IgD-negative memory B cell (primary cell): ENCODE measurements around the gene RPL37A. TPM values are rescaled to one million over a fixed set of nuclear protein-coding genes. Genes with fewer than 3 reads are reported as not detected.
A peak's percentile ranks its signal among the peaks of the same experiment; 100 is the strongest.

Experiments
- H3K27ac Mint-ChIP-seq, 3 donors: one replicate each; pipeline ENCODE4 v1.8.0; 2020 to 2022; ENCODE audit warnings: mild to moderate bottlenecking in 3 of 3, mixed read lengths in 3 of 3, moderate library complexity in 1 of 3
- H3K27me3 Mint-ChIP-seq: one replicate; pipeline ENCODE4 v1.8.0; 2021; ENCODE audit warnings: mixed read lengths
- H3K36me3 Mint-ChIP-seq: one replicate; pipeline ENCODE4 v1.8.0; 2020; ENCODE audit warnings: mild to moderate bottlenecking, mixed read lengths
- H3K4me1 Mint-ChIP-seq, 3 donors: one replicate each; pipeline ENCODE4 v1.8.0; 2020 to 2022; ENCODE audit warnings: mixed read lengths in 3 of 3, mild to moderate bottlenecking in 1 of 3
- H3K4me3 Mint-ChIP-seq, 4 donors: one replicate each; pipeline ENCODE4 v1.8.0; 2020 to 2022; ENCODE audit warnings: mild to moderate bottlenecking in 4 of 4, mixed read lengths in 4 of 4, moderate library complexity in 3 of 4
- H3K9me3 Mint-ChIP-seq, 3 donors: one replicate each; pipeline ENCODE4 v1.8.0; 2020 to 2021; ENCODE audit warnings: mixed read lengths in 3 of 3, mild to moderate bottlenecking in 1 of 3
- polyA plus RNA-seq: library from polyadenylated mRNA; unstranded; fragments of 300-500 nt; fragmentation: Illumina TruSeq; gene quantifications from one replicate; pipeline ENCODE4 v1.2.3, GENCODE V29; 2021

The RPL37A gene
- polyA plus RNA-seq, 1 donor from 2014 or later = 4,003 TPM

DNA sequence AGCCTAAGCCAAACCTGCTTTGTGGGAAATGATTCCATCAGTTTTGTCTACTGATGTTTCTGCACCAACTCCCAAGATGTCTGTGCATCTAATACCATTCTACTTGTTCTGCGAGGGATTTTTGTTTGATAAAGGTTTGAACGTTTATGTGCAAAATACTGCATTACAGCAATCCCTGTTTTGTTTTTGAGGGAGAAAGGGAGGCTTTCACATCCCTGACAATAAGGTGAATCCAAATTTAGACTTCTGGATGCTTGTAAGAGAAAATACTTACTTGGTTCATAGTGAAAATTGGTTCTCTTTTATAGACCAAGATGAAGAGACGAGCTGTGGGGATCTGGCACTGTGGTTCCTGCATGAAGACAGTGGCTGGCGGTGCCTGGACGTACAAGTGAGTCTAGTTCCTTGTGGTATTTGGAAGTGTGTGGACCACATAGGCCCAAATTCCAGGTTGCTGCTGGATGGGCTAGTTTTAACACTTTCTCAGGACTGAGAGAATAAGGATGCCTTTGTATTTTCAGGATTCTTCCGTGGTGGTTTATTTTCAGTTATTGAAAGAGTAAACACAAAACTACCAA lies 1.1 kb downstream of the RPL37A start:
- H3K4me1 Mint-ChIP-seq = peaks cover 35 to 41% (median 38%) of the 10 kb centered on the region in 3 donors
- no peaks in the 10 kb centered on the region for H3K27me3 Mint-ChIP-seq
- H3K27ac Mint-ChIP-seq = peak overlapping the region; percentile 61 to 96 (median 86)
- H3K9me3 Mint-ChIP-seq = no peaks in the 10 kb centered on the region
- H3K36me3 Mint-ChIP-seq = peaks cover 5% of the 10 kb centered on the region
- peak overlapping the region; percentile 91 to 98 (median 95) for H3K4me3 Mint-ChIP-seq

DNA sequence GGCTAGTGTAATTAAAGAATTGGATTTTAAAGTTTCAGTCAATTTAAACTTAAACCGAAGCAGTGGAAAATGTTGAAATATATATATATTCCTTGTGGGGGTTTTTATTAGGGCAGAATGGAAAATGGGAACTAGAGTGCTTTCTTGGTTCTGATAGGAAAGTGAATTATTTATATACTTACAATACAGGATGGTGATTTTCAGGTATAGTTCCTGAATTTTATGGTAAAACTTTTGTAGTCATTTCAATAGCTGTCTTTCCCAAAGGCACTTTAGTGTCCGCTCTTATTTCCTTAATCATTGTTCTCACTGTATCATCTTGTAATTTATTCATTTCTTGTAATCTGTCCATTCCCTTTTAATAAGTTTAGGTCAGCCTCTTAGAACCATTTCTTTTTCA lies 1.9 kb downstream of the RPL37A start:
- H3K27me3 Mint-ChIP-seq = no peaks in the 10 kb centered on the region

DNA sequence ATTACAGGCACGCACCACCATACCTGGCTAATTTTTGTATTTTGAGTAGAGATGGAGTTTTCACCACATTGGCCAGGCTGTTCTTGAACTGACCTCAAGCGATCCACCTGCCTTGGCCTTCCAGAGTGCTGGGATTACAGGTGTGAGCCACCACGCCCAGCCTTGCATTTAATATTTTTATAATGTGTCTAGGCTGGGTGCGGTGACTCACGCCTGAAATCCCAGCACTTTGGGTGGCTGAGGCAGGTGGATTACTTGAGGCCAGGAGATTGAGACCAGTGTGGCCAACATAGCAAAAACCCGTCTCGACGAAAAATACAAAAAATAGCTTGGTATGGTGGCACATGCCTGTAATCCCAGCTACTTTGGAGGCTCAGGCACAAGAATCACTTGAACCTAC lies 3.2 kb downstream of the RPL37A start:
- H3K4me3 Mint-ChIP-seq = peak overlapping the region in 1 of 4 donors; percentile 91
- peaks cover 5% of the 10 kb centered on the region for H3K36me3 Mint-ChIP-seq
- H3K9me3 Mint-ChIP-seq = no peaks in the 10 kb centered on the region
- peak overlapping the region in 1 of 3 donors; percentile 85 for H3K27ac Mint-ChIP-seq
- H3K4me1 Mint-ChIP-seq = peaks cover 28 to 39% (median 29%) of the 10 kb centered on the region in 3 donors
- no peaks in the 10 kb centered on the region for H3K27me3 Mint-ChIP-seq

More for the DNA sequence above, 1.9 kb downstream of the RPL37A start:
- Mint-ChIP-seq H3K9me3 (no peaks in the 10 kb centered on the region), H3K4me3 (peak overlapping the region; percentile 61 to 97 (median 92)), H3K4me1 (peaks cover 32 to 42% (median 33%) of the 10 kb centered on the region in 3 donors), H3K36me3 (peaks cover 8% of the 10 kb centered on the region), H3K27ac (peak overlapping the region in 2 of 3 donors; percentile 61 to 86)

DNA sequence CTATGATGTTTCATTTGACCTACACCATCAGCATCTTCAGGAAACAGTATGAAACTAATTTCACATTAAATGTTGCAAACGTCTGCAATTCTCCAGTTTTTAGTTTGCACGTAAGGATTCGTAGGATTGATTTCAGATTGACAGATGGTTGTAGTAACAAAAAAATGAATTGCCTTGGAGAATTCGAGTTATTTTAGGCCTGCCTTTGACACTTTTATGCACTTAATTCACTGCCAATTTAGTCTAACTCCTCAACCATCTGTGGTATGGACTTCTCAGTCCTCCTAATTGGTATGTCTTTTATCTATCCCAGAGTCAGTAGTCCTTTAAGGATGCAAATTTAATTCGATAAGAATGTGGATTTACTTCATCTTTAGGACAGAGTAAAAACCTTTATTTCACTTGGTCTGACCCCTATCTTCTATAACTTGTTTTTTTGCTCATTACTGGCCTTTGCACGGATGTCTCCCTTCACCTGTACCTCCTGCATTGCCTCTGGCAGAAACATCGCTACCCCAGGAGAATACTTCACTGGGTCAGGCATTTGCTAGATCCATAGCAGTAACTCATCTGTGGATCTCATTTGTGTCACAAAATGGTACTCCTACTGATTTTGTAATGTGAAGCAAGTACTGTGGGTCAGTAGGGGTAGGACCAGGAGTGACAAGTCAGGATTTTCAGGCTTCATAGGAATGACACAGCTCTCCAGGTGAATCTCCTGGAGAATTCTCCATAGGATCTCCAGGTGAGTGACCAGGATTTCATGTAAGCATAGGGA lies 3.9 kb downstream of the RPL37A start:
- peaks cover 23 to 34% (median 25%) of the 10 kb centered on the region in 3 donors for H3K4me1 Mint-ChIP-seq
- peaks cover 5% of the 10 kb centered on the region for H3K36me3 Mint-ChIP-seq
- no peaks in the 10 kb centered on the region for H3K27me3 Mint-ChIP-seq
- H3K9me3 Mint-ChIP-seq = no peaks in the 10 kb centered on the region
- no peak overlapping the region for H3K27ac Mint-ChIP-seq
- H3K4me3 Mint-ChIP-seq = peak overlapping the region in 2 of 4 donors; percentile 11 to 43

DNA sequence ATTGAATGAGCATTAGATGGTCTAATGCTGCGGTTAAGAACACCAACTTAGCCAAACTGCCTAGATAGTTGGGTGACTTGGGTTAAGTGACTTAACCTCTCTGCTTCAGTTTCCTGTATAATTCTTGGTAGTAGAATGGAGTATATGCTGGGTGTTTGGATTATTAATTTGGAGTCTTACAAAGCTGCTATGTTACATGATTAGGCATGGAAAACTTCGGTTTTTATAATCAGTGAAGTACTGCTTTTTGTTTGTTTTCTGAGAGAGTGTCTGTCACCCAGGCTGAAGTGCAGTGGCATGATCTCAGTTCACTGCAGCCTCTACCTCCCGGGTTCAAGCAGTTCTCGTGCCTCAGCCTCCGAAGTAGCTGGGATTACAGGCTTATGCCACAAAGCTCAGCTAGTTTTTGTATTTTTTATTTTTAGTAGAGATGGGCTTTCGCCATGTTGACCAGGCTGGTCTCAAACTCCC lies 4.5 kb downstream of the RPL37A start:
- peaks cover 5% of the 10 kb centered on the region for H3K36me3 Mint-ChIP-seq
- H3K27ac Mint-ChIP-seq = no peak overlapping the region
- peaks cover 19 to 30% (median 21%) of the 10 kb centered on the region in 3 donors for H3K4me1 Mint-ChIP-seq
- peak overlapping the region in 1 of 4 donors; percentile 11 for H3K4me3 Mint-ChIP-seq
- H3K27me3 Mint-ChIP-seq = no peaks in the 10 kb centered on the region
- H3K9me3 Mint-ChIP-seq = no peaks in the 10 kb centered on the region

DNA sequence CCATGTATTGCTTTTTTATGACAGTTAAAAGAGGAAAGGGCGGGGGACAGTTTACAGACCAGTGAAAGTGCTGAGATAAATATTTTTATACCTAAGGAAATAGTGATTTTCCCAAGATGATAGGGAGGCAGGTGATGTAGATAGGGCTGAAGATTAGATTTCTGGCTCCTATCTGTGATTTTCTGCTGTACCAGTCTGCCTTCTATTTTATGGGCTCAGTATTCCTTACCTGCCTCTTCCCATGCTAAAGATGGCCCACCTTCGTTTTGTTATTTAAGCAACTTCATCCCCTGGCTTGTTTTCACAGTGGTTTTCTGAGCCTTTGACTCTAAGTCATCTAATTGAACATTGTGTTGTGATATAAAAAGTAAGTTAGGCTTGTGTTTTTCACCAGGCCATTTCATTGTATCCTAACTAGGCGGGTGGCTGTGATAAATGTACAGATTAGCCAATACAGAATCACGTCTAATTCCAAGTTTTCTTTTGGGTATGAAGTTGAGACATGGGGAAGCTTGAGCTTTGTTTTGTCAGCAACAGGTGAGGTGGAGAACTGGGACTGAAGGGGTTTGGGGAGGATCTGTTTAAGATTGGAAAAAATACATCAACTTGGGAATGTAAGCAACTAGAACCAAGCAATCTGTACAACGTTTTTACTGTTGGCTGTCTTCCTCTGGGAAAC lies 5.2 kb downstream of the RPL37A start:
- H3K27me3 Mint-ChIP-seq = no peaks in the 10 kb centered on the region
- H3K27ac Mint-ChIP-seq = no peak overlapping the region
- no peaks in the 10 kb centered on the region for H3K9me3 Mint-ChIP-seq
- H3K4me3 Mint-ChIP-seq = no peak overlapping the region
- H3K4me1 Mint-ChIP-seq = peaks cover 16 to 26% (median 19%) of the 10 kb centered on the region in 3 donors
- H3K36me3 Mint-ChIP-seq = peaks cover 3% of the 10 kb centered on the region

DNA sequence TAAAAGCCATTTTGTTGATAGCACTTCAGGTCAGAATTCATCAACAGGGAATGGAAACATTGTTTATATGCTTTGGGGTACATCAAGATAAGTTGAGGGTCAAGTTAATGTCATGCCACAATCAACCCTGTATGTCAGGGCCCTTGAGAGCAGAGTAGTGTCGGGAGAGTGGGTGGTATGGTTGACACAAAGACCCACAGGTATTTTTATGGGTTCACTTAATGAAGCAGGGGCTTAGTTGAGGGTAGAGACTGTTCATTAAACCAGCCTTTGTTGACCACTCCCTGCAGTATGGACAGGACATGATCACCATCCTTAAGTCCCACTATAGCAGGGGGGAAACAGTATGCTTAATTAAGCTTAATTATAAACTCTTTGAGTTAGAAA lies 5.7 kb downstream of the RPL37A start:
- H3K4me3 Mint-ChIP-seq = peak overlapping the region in 1 of 4 donors; percentile 29
- H3K9me3 Mint-ChIP-seq = no peaks in the 10 kb centered on the region
- peaks cover 3% of the 10 kb centered on the region for H3K36me3 Mint-ChIP-seq
- peaks cover 16 to 23% (median 17%) of the 10 kb centered on the region in 3 donors for H3K4me1 Mint-ChIP-seq
- no peaks in the 10 kb centered on the region for H3K27me3 Mint-ChIP-seq
- no peak overlapping the region for H3K27ac Mint-ChIP-seq

DNA sequence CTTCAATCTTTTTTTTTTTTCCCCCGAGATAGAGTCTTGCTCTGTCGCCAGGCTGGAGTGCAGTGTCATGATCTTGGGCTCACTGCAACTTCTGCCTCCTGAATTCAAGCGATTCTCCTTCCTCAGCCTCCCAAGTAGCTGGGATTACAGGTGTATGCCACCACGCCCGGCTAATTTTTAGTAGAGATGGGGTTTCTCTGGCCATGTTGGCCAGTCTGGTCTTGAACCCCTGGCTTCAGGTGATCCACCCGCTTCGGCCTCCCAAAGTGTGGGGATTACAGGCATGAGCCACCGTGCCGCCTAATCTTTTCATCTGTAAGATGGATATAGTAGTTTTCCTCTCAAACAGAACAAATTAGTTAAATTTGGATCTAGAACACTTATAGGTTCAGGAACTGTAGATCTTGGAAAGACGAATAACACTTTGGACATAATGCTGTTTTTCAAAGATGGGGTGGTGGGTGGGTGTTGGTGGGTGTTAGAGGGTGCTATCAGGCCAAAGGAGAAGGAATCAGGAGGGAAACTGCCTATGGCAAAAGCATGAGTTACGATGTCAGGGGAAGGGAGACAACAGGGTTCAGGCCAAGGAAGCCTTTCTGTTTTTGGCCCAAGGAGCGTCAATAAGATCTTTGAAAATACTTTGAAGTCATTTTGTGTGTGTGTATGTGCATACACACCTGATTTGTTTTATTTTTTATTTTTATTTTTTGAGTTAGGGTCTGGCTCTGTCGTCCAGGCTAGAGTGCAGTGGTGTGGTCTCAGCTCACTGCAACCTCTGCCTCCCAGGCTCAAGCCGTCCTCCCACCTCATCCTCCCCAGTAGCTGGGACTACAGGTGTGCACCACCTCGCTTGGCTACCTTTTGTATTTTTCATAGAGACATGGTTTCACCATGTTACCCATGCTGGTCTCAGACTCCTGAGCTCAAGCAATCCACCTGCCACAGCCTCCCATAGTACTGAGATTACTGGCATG lies 6.8 kb downstream of the RPL37A start:
- H3K4me1 Mint-ChIP-seq = peaks cover 5 to 15% (median 7%) of the 10 kb centered on the region in 3 donors
- H3K27me3 Mint-ChIP-seq = no peaks in the 10 kb centered on the region
- H3K36me3 Mint-ChIP-seq = peaks cover 5% of the 10 kb centered on the region
- no peak overlapping the region for H3K27ac Mint-ChIP-seq
- no peaks in the 10 kb centered on the region for H3K9me3 Mint-ChIP-seq
- H3K4me3 Mint-ChIP-seq = no peak overlapping the region

DNA sequence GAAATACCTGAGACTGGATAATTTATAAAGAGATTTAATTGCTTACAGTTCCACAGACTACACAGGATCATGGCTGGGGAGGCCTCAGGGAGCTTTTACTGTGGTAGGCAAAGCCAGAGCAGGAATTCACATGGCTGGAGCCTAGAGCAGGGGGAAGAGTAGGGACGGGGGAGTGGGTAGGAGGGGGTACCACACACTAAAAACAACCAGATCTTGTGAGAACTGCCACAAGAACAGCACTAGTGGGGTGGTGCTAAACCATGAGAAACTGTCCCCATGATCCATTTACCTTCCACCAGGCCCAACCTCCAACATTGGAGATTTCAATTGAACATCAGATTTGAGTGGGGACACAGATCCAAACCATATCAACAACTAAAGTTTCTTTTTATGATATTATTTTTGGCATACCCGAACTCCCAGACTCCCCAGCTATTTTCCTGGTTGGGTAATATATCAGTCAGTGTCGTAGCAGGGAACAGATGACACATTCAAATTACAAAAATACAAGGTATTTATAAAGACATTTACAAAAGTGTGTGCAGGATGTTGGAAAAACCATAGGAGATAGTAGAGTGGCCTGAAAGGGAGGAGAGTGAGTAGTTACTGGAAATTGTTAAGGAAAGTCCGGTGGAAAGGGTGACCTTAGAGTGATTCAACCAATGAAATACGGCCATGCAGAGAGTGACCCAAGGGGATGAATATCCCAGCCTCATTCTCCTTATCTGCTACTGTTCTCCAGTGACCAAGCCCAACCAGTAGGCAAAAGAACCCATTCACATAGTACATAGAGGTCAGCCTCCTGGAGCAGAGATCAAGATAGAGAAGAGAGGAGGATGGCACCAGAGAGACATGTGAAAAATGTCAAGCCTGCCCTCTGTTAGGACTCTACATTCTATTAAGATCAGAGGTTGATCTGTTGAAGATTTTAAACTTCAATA lies 8.8 kb downstream of the RPL37A start:
- Mint-ChIP-seq H3K4me1 (peaks cover 0 to 7% (median 2%) of the 10 kb centered on the region in 3 donors), H3K4me3 (no peak overlapping the region), H3K27ac (peak overlapping the region in 2 of 3 donors; percentile 49 to 86), H3K36me3 (peaks cover 5% of the 10 kb centered on the region), H3K27me3 (no peaks in the 10 kb centered on the region), H3K9me3 (no peaks in the 10 kb centered on the region)

DNA sequence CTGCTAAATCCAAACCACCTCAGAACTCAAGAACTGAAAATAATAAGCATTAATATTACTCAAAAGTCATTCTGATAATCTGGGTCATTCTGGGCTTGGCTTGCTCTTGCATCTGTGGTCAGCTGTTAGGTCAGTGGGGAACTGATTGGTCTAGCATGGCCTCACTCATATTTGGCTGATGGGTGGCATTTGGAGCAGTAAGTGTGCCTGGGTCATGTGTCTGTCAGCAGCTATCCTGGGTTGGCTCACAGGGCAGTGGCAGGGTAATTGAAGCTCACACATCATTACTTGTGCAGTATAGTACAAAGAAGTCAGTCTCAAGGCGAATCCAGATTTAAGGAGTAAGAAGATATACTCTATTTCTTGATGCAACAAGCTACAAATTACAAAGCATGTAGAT lies 9.6 kb downstream of the RPL37A start:
- Mint-ChIP-seq H3K27me3 (no peaks in the 10 kb centered on the region), H3K4me1 (peaks cover 0 to 4% (median 0%) of the 10 kb centered on the region in 3 donors), H3K4me3 (peak overlapping the region in 1 of 4 donors; percentile 30), H3K27ac (no peak overlapping the region), H3K36me3 (peaks cover 5% of the 10 kb centered on the region), H3K9me3 (no peaks in the 10 kb centered on the region)

DNA sequence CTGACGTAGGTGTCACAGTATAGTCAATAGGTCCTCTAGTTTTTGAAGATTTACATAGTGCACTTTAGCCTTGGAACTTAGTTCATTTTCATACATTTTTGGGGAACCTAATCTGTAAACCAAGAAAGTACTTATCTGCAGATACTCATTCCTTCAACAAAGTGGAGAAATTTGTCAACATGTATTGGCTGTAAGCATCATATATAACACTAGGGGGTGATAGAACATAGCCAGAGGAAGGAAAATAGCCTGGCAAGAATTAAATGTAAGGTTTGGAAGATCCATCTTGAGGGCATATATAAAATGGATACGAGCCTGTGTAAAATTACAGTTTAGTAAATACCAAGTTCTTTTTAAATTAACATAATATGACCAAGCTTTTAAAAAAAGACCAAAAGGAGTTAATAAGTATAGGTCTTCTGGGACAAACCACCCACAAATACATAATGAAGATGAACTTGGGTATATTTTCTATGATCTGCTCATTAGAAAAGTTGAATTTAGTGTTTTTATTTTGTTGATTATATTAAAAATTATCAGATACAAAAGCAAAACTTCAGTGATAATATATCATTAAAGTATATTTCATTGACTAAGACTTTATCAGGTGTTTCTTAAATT lies 18.2 kb downstream of the RPL37A start:
- Mint-ChIP-seq H3K36me3 (peaks cover 3% of the 10 kb centered on the region), H3K4me1 (no peaks in the 10 kb centered on the region), H3K27me3 (no peaks in the 10 kb centered on the region), H3K4me3 (no peak overlapping the region), H3K9me3 (no peaks in the 10 kb centered on the region), H3K27ac (no peak overlapping the region)

DNA sequence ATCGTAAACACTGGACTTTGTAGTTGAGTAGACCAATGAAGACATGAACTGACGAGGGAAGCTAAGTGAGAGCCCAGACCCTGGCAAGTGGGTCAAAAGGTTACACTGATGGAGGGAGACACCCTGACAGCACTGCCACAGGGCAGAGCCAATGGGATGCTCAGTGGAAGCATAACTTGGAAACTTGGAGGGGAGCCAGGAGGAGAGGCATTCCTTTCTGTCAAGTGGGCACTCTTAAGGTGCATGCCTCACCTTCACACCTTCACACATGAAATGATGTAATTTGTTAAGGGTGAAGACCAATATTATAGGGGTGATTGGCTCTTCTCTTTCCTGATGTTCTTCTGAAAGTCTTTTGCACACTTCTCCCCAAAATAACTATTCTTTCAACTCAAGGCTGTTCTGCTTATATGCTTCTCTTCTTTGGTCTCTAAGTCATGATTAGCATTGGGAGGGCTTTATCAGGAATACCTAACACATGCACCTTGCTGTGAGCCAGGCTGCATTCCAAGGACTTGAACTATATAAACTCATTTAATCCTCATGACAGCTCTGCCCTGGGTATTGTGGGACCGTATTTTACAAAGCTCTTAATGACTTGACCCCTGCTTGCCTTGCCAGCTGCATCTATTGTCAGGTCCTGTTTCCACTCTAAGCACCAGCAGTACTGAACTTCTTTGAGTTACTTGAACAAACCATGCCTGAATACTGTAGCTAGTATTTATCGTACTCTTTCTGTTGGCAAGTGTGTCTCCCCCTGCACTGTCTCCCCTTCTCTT lies 19.0 kb downstream of the RPL37A start:
- no peaks in the 10 kb centered on the region for H3K4me1 Mint-ChIP-seq
- H3K27ac Mint-ChIP-seq = peak overlapping the region in 1 of 3 donors; percentile 41

More for the DNA sequence above, 19.0 kb downstream of the RPL37A start:
- no peaks in the 10 kb centered on the region for H3K27me3 Mint-ChIP-seq
- H3K4me3 Mint-ChIP-seq = no peak overlapping the region
- peaks cover 4% of the 10 kb centered on the region for H3K36me3 Mint-ChIP-seq
- no peaks in the 10 kb centered on the region for H3K9me3 Mint-ChIP-seq
